ENCODE data around the gene ZER1. TPM values are rescaled to one million over a fixed set of nuclear protein-coding genes. Genes with fewer than 3 reads are reported as not detected.

The ZER1 gene
- total RNA-seq, 2 experiments from 2014 or later: 11.0 to 15.1 TPM

DNA sequence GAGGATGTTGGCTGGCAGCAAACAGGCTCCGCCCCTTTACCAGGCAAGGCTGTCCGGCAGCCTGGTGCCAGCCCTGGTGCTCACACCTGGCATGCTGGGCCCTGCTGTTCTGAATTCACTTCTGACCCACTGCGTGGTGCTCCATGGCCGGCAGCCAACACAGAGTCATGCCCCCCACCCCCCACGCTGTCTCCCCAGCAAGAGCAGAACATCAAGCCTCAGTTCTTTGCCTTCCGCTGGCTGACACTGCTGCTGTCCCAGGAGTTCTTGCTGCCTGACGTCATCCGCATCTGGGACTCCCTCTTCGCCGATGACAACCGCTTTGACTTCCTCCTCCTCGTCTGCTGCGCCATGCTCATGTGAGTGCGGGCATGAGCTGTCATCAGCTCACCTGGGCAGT, 33.9 kb upstream of the ZER1 start:
- H3K79me2 ChIP-seq (ENCODE audit: insufficient read depth, low read depth, low read length): no peaks in the 10 kb centered on the region
- CTCF ChIA-PET (ENCODE audit: unreplicated experiment): interaction anchor here (1.1 kb wide), 1 partner anchor 34 kb away, joined by 3 read pairs; no protein-coding TSS in a partner anchor
- TF ChIP-seq EZH2phosphoT487 (IDR thresholded peaks at IDR 0.05; ENCODE audit: borderline replicate concordance, low read depth, low read length): no peak
- TF ChIP-seq, protein P1, sequence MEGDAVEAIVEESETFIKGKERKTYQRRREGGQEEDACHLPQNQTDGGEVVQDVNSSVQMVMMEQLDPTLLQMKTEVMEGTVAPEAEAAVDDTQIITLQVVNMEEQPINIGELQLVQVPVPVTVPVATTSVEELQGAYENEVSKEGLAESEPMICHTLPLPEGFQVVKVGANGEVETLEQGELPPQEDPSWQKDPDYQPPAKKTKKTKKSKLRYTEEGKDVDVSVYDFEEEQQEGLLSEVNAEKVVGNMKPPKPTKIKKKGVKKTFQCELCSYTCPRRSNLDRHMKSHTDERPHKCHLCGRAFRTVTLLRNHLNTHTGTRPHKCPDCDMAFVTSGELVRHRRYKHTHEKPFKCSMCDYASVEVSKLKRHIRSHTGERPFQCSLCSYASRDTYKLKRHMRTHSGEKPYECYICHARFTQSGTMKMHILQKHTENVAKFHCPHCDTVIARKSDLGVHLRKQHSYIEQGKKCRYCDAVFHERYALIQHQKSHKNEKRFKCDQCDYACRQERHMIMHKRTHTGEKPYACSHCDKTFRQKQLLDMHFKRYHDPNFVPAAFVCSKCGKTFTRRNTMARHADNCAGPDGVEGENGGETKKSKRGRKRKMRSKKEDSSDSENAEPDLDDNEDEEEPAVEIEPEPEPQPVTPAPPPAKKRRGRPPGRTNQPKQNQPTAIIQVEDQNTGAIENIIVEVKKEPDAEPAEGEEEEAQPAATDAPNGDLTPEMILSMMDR (conservative IDR thresholded peaks at IDR 0.05; ENCODE audit: low read length): no peak
- no peak overlapping the region for H2AFZ ChIP-seq (ENCODE audit: low read length)
- H3K36me3 ChIP-seq (ENCODE audit: insufficient read depth, low read length): peaks cover 85% of the 10 kb centered on the region
- no peak overlapping the region for H3K4me2 ChIP-seq (ENCODE audit: low read length)
- BruUV-seq (replicated peaks): no TSS peak
- intact Hi-C loops (cut with micrococcal nuclease; ENCODE audit: unreplicated experiment): no loop called here
- no peak overlapping the region for H3K4me3 ChIP-seq (ENCODE audit: low read depth, low read length, poor library complexity, severe bottlenecking)
- H3K27ac ChIP-seq (ENCODE audit: low read depth, low read length, poor library complexity, severe bottlenecking): no peak overlapping the region
- H3K4me1 ChIP-seq (ENCODE audit: insufficient read depth, low read length, poor library complexity, severe bottlenecking): no peaks in the 10 kb centered on the region
- no peaks in the 10 kb centered on the region for H4K20me1 ChIP-seq (ENCODE audit: insufficient read depth, low read length)
- H3K9me3 ChIP-seq (ENCODE audit: low read length): no peaks in the 10 kb centered on the region
- POLR2A ChIA-PET: interaction anchor here (0.6 to 0.7 kb wide), 2 partner anchors 21 kb away, joined by 4 to 6 read pairs; no protein-coding TSS in a partner anchor
- no peak for DNase-seq (ENCODE audit: low spot score)
- no peaks in the 10 kb centered on the region for H3K9me2 ChIP-seq (ENCODE audit: insufficient read depth, low read length)

DNA sequence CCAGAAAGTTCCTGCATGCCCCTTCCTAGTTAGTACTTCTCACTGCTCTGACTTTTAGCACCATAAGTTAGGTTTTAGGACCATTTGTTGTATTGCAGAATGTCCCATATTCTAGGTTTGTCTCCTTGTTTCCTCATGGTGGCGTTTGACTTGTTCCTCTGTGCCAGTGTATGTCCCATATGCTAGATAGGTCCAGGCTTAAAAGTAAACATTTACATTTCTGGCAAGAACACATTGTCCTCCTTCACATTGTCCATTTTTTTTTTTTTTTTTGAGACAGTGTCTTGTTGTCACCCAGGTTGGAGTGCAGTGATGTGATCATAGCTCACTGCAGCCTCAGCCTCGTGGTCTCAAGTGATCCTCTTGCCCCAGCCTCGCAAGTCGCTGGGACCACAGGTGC, 30.8 kb upstream of the ZER1 start:
- Histone ChIP-seq H3K4me1 (ENCODE audit: insufficient read depth, low read length, poor library complexity, severe bottlenecking) (no peaks in the 10 kb centered on the region), H2AFZ (ENCODE audit: low read length) (no peak overlapping the region), H3K4me2 (ENCODE audit: low read length) (no peak overlapping the region), H4K20me1 (ENCODE audit: insufficient read depth, low read length) (no peaks in the 10 kb centered on the region), H3K4me3 (ENCODE audit: low read depth, low read length, poor library complexity, severe bottlenecking) (no peak overlapping the region), H3K27ac (ENCODE audit: low read depth, low read length, poor library complexity, severe bottlenecking) (no peak overlapping the region), H3K9me2 (ENCODE audit: insufficient read depth, low read length) (no peaks in the 10 kb centered on the region), H3K9me3 (ENCODE audit: low read length) (no peaks in the 10 kb centered on the region), H3K79me2 (ENCODE audit: insufficient read depth, low read depth, low read length) (no peaks in the 10 kb centered on the region), H3K36me3 (ENCODE audit: insufficient read depth, low read length) (peaks cover 86% of the 10 kb centered on the region)
- no peak for DNase-seq (ENCODE audit: low spot score)
- intact Hi-C loops (cut with micrococcal nuclease; ENCODE audit: unreplicated experiment): no loop called here
- TF ChIP-seq, protein P1 (conservative IDR thresholded peaks at IDR 0.05; ENCODE audit: low read length): no peak
- CTCF ChIA-PET (ENCODE audit: unreplicated experiment): interaction anchor here (0.6 kb wide), 1 partner anchor 20 kb away, joined by 3 read pairs; no protein-coding TSS in a partner anchor
- POLR2A ChIA-PET: no interaction called here
- BruUV-seq (replicated peaks): no TSS peak

DNA sequence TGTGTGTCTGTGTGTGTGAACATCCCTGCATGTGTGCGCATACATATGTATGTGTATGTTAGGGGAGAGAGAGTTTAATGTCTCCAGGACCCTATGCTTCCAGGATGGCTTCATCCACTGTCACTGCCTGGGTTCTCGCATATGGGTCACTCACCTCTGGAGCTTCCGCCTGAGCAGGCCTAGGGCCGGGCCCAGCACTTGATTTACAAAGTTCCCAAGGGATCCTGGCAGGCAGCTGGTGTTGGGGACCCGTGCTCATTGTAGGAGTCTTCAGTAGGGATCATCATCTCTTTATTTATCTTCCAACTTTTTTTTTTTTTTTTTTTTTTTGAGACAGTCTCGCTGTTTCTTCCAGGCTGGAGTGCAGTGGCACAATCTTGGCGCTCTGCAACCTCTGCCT, 28.3 kb upstream of the ZER1 start:
- Histone ChIP-seq H3K79me2 (ENCODE audit: insufficient read depth, low read depth, low read length) (no peaks in the 10 kb centered on the region), H3K4me1 (ENCODE audit: insufficient read depth, low read length, poor library complexity, severe bottlenecking) (no peaks in the 10 kb centered on the region), H3K4me3 (ENCODE audit: low read depth, low read length, poor library complexity, severe bottlenecking) (no peak overlapping the region), H3K27ac (ENCODE audit: low read depth, low read length, poor library complexity, severe bottlenecking) (no peak overlapping the region), H3K36me3 (ENCODE audit: insufficient read depth, low read length) (peaks cover 80% of the 10 kb centered on the region), H3K9me3 (ENCODE audit: low read length) (no peaks in the 10 kb centered on the region), H2AFZ (ENCODE audit: low read length) (no peak overlapping the region), H3K4me2 (ENCODE audit: low read length) (no peak overlapping the region), H3K9me2 (ENCODE audit: insufficient read depth, low read length) (no peaks in the 10 kb centered on the region), H4K20me1 (ENCODE audit: insufficient read depth, low read length) (no peaks in the 10 kb centered on the region)
- CTCF ChIA-PET (ENCODE audit: unreplicated experiment): no interaction called here
- no peak for DNase-seq (ENCODE audit: low spot score)
- POLR2A ChIA-PET: interaction anchor here (0.7 kb wide), 1 partner anchor 11 kb away, joined by 5 read pairs; no protein-coding TSS in a partner anchor
- no TSS peak for BruUV-seq (replicated peaks)
- no peak for TF ChIP-seq EZH2phosphoT487 (IDR thresholded peaks at IDR 0.05; ENCODE audit: borderline replicate concordance, low read depth, low read length)
- TF ChIP-seq, protein P1 (conservative IDR thresholded peaks at IDR 0.05; ENCODE audit: low read length): no peak
- intact Hi-C loops (cut with micrococcal nuclease; ENCODE audit: unreplicated experiment): no loop called here

Measured in OCI-LY7 (cell line).